ENCODE data around the gene TRIM33.

DNA sequence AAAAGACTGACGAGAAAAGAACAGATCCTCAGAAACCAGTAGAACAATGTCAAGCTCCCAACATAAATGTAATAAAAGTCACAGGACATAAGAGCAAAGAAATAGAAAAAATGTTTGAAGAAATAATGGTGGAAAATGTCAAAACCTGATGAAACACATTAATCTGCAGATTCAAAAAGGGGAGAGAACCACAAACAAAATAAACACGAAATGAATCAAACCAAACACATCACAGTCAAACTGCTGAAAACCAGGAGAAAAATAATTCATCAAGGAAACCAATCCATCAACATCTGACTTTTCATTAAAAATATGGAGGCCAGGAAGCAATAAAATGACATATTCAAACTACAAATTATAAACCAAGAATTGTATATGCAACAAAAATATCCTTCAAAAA lies 31.9 kb downstream of the TRIM33 start:
- TF ChIP-seq, protein P1, sequence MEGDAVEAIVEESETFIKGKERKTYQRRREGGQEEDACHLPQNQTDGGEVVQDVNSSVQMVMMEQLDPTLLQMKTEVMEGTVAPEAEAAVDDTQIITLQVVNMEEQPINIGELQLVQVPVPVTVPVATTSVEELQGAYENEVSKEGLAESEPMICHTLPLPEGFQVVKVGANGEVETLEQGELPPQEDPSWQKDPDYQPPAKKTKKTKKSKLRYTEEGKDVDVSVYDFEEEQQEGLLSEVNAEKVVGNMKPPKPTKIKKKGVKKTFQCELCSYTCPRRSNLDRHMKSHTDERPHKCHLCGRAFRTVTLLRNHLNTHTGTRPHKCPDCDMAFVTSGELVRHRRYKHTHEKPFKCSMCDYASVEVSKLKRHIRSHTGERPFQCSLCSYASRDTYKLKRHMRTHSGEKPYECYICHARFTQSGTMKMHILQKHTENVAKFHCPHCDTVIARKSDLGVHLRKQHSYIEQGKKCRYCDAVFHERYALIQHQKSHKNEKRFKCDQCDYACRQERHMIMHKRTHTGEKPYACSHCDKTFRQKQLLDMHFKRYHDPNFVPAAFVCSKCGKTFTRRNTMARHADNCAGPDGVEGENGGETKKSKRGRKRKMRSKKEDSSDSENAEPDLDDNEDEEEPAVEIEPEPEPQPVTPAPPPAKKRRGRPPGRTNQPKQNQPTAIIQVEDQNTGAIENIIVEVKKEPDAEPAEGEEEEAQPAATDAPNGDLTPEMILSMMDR (IDR thresholded peaks at IDR 0.05; ENCODE audit: poor library complexity, severe bottlenecking), result no peak
- TF ChIP-seq POLR2AphosphoS5 (IDR thresholded peaks at IDR 0.05) (no peak), SMC3 (conservative IDR thresholded peaks at IDR 0.05; ENCODE audit: poor library complexity) (no peak), TAF1 (IDR thresholded peaks at IDR 0.05; ENCODE audit: low read depth) (no peak), EP300 (conservative IDR thresholded peaks at IDR 0.05; ENCODE audit: poor library complexity, severe bottlenecking) (no peak), EZH2 (IDR thresholded peaks at IDR 0.05; ENCODE audit: borderline replicate concordance, insufficient read depth, low read length, poor library complexity, severe bottlenecking) (no peak)
- TF ChIP-seq, protein P2, sequence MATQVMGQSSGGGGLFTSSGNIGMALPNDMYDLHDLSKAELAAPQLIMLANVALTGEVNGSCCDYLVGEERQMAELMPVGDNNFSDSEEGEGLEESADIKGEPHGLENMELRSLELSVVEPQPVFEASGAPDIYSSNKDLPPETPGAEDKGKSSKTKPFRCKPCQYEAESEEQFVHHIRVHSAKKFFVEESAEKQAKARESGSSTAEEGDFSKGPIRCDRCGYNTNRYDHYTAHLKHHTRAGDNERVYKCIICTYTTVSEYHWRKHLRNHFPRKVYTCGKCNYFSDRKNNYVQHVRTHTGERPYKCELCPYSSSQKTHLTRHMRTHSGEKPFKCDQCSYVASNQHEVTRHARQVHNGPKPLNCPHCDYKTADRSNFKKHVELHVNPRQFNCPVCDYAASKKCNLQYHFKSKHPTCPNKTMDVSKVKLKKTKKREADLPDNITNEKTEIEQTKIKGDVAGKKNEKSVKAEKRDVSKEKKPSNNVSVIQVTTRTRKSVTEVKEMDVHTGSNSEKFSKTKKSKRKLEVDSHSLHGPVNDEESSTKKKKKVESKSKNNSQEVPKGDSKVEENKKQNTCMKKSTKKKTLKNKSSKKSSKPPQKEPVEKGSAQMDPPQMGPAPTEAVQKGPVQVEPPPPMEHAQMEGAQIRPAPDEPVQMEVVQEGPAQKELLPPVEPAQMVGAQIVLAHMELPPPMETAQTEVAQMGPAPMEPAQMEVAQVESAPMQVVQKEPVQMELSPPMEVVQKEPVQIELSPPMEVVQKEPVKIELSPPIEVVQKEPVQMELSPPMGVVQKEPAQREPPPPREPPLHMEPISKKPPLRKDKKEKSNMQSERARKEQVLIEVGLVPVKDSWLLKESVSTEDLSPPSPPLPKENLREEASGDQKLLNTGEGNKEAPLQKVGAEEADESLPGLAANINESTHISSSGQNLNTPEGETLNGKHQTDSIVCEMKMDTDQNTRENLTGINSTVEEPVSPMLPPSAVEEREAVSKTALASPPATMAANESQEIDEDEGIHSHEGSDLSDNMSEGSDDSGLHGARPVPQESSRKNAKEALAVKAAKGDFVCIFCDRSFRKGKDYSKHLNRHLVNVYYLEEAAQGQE (IDR thresholded peaks at IDR 0.05; ENCODE audit: borderline replicate concordance), result no peak
